ENCODE measurements around the gene MOGAT2.
"Not testable (repeated sequence)": the region's sequence is repeated elsewhere in the genome, so short reads cannot be mapped to it uniquely, and the experiment has no call there.

Gene MOGAT2

GRCh38 chr11:75719340-75720239 lies 2.0 kb downstream of the MOGAT2 start:
- DNase-seq (ENCODE audit: low read depth), result no peak

- DNase-seq (ENCODE audit: low read depth), result no peak
These were observed 3.0 kb downstream of the MOGAT2 start for GRCh38 chr11:75720639-75721038.

GRCh38 chr11:75721852-75722668 lies 4.4 kb downstream of the MOGAT2 start:
- DNase-seq (ENCODE audit: low read depth), result no peak

DNA sequence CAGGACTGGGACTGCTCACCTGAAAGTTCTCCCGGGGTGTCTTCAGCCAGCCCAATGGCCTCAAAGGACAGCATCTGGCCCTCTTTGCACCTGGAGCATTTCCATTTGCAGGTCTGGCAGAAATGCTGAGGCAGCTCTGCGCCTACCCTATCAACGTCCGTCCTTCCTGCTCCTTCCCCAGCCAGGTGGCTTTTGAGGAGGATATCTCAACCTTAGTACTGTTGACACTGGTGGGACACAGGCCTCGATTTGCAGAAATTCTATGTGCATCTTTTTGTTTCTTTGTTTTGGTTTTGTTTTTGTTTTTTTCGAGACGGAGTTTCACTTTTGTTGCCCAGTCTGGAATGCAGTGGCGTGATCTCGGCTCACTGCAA lies 5.0 kb downstream of the MOGAT2 start:
- DNase-seq (ENCODE audit: low read depth), result no peak

DNA sequence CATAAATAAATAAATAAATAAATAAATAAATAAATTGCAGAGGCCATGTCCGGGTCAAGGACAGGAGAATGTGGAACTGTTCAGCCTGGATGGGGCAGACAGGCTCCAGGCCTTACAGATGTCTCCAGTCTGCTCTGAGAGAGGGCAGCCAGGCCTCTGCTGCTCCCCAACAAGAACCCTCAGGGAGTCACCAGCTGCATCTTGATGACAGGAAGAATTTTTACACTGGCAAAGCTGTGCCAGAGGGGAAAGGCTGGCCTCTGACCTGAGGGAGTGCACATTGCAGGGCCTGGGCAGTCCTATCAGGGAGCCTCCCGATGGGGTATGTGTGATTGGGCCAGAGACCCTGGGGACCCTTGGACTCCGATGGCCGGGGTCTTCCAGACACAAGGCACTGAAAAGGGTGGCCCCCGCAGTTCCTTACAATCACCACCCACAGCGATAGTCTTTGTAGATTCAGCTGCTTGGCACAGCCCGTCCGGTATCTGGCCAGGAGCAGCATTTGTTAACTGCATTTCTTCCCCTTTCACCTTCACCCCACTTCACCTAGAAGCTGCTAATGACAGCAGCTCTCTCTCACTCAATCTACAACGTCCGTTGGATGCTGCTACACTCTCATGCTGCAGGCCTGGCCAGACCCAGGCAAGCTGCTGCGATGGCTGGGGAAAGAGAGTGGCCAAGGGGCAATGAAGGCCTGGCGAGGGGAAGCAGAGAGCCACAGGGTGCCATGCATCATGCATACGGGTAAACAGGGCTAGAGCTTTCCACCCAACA lies 8.1 kb downstream of the MOGAT2 start:
- no peak for DNase-seq (ENCODE audit: low read depth)

DNA sequence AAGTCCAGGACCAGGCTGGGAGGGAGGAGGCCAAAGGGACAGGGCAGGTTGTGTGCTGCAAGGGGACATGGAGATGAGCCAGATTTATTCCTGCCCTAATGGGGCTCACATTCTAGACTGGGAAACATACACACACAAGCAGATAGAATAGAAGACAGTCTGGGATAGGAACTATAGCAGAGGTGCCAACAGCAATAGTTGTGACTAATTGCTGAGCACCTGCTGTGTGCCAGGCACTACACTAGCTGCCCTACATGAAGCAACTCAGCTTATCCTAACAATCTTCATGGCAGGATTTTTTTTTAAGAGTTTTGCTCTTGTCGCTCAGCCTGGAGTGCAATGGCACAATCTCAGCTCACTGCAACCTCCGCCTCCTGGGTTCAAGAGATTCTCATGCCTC lies 11.4 kb downstream of the MOGAT2 start:
- no peak for DNase-seq (ENCODE audit: low read depth)

GRCh38 chr11:75731095-75731494 lies 13.5 kb downstream of the MOGAT2 start:
- DNase-seq (ENCODE audit: low read depth), result no peak

DNA sequence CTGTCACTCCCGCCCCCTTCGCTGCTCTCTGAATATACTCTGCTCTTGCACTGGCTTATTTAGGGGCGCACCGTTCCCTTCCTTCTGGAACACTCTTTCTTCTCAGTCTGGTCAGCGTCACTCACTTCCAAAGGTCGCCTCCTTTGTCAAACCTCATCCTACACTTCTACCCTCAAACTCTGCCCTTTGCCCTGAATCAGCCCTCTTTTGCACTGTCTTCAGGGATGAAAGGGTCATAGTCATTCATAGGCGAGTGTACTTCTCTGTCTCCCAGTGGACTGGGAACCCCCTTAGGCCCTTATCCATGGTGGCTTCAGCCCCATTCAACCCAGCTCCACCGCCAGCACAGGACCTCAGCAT lies 15.4 kb downstream of the MOGAT2 start:
- no peak for DNase-seq (ENCODE audit: low read depth)

DNA sequence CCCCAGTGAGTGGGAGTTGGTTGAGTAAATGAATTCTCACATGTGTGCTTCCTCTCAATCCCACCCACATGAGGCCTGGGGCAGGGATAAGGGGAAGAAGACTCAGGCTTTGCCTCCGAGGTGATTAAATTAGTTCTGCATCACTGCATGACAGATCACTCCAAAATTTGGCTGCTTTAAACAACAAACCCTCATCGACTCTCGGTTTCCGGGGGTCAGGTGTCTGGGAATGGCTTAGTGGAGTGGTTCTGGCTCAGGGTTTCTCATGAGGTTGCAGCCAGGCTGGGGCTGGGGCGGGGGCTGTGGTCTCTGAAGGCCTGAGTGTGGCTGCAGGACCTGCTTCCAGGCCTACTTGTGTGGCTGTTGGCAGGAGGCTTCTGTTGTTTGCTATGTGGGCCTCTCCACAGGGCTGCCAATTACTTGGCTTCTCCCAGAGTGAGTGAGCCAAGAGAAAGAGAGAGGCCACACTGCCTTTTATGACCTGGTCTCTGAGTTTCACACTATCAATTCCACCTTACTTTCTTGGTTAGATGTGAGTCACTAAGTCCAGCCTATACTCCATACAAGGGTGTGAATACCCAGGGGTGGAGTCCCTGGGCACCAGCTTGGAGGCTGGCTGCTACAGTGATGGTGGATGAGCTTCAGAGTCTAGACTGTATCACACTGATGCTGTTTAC lies 15.9 kb downstream of the MOGAT2 start:
- DNase-seq (ENCODE audit: low read depth), result no peak

- no peak for DNase-seq (ENCODE audit: low read depth)
These were observed 17.0 kb downstream of the MOGAT2 start for GRCh38 chr11:75734491-75735180.

GRCh38 chr11:75735181-75735845 lies 17.7 kb downstream of the MOGAT2 start:
- no peak for DNase-seq (ENCODE audit: low read depth)

DNA sequence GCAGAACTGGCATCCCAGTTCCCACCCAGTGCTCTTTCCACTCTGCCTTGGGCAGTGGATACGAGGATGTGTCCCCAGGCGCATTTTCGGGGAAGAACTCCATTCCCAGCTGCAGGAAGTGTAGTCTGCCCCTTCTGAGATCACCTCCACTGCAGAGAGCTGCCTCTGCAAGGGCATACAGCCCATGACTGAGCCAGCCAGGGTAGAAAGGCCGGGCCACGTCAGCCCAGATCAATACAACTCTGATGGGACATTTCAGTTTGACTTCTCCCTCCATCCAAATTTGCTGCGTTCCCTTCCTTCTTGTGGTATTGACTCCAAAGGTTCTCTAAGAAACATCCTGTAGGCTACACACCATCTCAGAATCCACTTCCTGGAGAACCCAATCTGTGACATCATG lies 19.7 kb downstream of the MOGAT2 start:
- DNase-seq (ENCODE audit: low read depth), result no peak

DNA sequence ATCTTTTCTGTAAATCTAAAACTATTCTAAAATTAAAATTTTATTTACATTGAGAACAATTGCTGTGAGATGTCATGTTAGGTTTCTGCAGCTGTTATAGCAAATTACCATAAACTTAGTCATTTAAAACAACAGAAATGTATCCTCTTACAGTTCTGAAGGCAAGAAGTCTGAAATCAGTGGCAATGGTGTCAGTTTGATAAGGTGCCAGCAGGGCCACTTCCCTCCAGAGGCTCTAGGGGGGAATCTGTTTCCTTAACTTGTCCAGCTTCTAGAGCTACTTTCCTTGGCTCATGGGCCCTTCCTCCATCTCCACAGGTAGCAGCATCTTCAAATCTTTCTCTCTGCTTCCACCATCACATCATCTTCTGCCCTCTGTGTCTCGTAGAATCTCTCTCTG lies 23.0 kb downstream of the MOGAT2 start:
- DNase-seq (ENCODE audit: low read depth), result no peak

DNA sequence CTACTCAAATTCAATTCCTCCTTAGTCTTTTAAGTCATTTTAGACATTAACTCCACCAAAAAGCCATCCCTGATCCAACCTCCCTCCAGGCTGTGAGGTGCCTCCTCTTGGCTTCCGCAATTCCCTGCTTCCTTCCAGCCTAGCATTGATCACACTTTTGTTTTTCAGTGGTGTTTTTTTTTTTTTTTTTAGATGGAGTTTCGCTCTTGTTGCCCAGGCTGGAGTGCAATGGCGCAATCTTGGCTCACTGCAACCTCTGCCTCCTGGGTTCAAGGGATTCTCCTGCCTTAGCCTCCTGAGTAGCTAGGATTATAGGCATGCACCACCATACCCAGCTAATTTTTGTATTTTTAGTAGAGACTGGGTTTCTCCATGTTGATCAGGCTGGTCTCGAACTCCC lies 25.5 kb downstream of the MOGAT2 start:
- not testable (repeated sequence) for DNase-seq (ENCODE audit: low read depth)

DNA sequence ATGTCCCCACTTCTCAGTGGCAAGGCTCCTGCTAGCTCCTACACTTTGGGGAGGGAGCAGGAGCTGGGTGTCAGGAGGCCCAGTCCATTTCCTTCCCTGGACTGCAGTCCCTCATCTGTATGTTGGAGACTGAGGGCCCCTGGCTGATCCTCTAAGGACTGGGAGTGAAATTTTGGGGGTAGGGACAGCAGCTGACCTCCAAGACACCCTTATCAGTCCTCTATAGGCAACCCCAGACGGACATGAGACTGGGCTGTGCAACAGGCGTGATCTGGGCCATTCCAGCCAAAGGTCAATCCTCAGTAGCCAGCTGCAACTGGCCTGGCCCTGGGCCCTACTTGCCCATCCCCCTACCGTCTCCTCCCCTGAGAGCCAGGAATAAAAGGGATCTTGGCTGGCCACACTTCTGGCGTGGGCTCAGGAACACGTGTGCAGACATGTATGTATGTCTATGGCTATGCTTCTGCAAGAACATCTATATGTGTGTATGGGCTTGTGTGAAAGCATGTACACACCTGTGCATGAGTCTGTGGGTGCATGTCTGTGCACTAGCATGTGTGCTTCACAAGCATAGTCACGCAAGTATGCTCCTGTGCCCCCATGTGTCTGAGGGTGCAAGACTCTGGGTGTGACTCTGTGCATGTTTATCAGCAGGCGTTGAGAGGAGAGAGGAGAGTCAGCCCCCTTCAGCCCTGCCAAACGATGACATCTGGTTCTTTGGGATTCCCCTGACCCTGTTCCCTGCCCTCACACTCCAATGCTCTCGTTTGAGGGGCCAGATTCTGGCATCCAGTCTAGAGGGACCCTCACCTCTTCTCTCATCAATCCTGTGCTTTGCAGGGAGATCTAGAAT lies 26.3 kb downstream of the MOGAT2 start:
- no peak for DNase-seq (ENCODE audit: low read depth)

- no peak for DNase-seq (ENCODE audit: low read depth)
These were observed 28.2 kb downstream of the MOGAT2 start for GRCh38 chr11:75745807-75746206.

DNA sequence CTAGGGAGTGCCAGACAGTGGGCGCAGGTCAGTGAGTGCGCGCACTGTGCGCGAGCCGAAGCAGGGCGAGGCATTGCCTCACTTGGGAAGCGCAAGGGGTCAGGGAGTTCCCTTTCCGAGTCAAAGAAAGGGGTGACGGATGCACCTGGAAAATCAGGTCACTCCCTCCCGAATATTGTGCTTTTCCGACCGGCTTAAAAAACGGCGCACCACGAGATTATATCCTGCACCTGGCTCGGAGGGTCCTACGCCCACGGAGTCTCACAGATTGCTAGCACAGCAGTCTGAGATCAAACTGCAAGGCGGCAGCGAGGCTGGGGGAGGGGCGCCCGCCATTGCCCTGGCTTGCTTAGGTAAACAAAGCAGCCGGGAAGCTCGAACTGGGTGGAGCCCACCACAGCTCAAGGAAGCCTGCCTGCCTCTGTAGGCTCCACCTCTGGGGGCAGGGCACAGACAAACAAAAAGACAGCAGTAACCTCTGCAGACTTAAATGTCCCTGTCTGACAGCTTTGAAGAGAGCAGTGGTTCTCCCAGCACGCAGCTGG lies 31.2 kb downstream of the MOGAT2 start:
- not testable (repeated sequence) for DNase-seq (ENCODE audit: low read depth)

DNA sequence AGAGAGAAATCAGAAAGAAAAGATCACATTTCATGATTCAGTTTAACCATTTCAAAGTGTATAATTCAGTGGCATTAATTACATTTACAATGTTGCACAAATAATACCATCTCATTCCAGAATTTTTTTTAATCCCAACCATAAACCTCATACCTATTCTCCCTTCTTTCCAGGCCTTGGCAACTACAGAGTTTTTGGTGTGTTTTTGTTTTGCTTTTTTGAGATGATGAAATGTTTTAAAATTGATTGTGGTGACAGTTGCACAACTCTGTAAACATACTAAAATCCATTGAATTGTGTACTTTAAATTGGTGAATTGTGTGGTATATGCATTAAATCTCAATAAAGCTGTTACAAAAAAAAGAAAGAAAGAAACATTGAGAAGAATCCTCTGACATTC lies 37.3 kb downstream of the MOGAT2 start:
- not testable (repeated sequence) for DNase-seq (ENCODE audit: low read depth)

DNA sequence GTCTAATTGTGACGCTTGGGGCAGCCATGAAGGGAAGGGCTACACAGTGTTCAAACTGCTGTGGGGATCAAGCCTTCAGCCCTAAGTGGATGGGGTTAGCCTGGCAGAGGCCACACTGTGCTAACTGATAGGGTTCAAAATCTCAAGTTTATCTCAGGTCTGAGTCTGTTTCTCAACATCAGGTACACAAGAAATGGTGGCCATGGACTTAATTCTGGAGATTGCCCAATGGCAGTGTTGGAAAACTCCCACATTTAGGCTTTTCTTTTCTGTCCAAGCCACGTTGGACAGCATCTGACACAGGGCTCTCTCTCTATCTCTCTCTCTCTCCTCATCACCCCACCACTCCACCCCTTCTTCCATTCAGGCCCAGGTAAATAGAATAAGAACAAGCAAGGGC lies 40.0 kb downstream of the MOGAT2 start:
- no peak for DNase-seq (ENCODE audit: low read depth)

GRCh38 chr11:75759832-75760231 lies 42.2 kb downstream of the MOGAT2 start:
- no peak for DNase-seq (ENCODE audit: low read depth)
